HepG2 (cell line): ENCODE results near the gene POP7. TPM values are rescaled to one million over a fixed set of nuclear protein-coding genes. Genes with fewer than 3 reads are reported as not detected.

Source experiments
- ATAC-seq: fragments of 200-7000 bp; cut with Tn5 transposase; 3 replicates; pipeline ENCODE4 v1.9.1; 2020; ENCODE audit warnings: mild to moderate bottlenecking, moderate library complexity
- BruUV-seq: library from RNA; stranded (reverse); fragments of 400-500 nt; replicated peaks from 2 replicates; lab custom pipeline; 2021; lab: Mats Ljungman, UMichigan
- CTCF ChIA-PET: fragments of 300-600 bp; formaldehyde crosslinking; extraction: SDS; loops from one replicate; lab custom pipeline; 2021; ENCODE audit warnings: low total read pairs, inconsistent platforms, low intra/inter-chr PET ratio; lab: Yijun Ruan, JAX
- POLR2A ChIA-PET: fragments of 350-600 bp; sonication (Branson Sonifier 250); formaldehyde crosslinking; loops from one replicate; lab custom pipeline; 2020; ENCODE audit warnings: antibody characterized with exemption, inconsistent platforms; lab: Yijun Ruan, JAX
- DNase-seq: peaks from one replicate; pipeline ENCODE4 v3.0.0-alpha.2; 2015; ENCODE audit warnings: low spot score
- FAIRE-seq: peaks from 3 replicates; lab custom pipeline; 2011; peaks lifted over from hg19 to GRCh38; lab: Jason Lieb, UNC
- H2AFZ ChIP-seq: one replicate; pipeline ENCODE4 v1.6.1; 2011; ENCODE audit warnings: low read length, inconsistent platforms
- H3K27ac ChIP-seq: fragments of 300-600 bp; 3 replicates; pipeline ENCODE4 v1.8.0; 2011; ENCODE audit warnings: mixed run types, mild to moderate bottlenecking, mixed read lengths, low read length, inconsistent platforms; ENCODE audit not compliant: insufficient read depth; ENCODE audit errors: extremely low read length
- H3K27me3 ChIP-seq, 2 experiments: fragments of 200-600 bp in 1 of 2; 2 replicates in 1 of 2; 3 replicates in 1 of 2; pipeline versions ENCODE4 v1.6.0 to v1.8.0; 2011; ENCODE audit warnings: low read length in 2 of 2, mild to moderate bottlenecking in 2 of 2, moderate library complexity in 2 of 2, inconsistent platforms in 1 of 2; ENCODE audit not compliant: insufficient read depth in 2 of 2, control insufficient read depth in 1 of 2
- H3K36me3 ChIP-seq, 2 experiments: fragments of 200-600 bp in 1 of 2; replicated peaks in 1 of 2; 2 replicates in 1 of 2; 3 replicates in 1 of 2; pipeline versions ENCODE4 v1.5.1 to v1.8.0; 2011; ENCODE audit warnings: low read length in 2 of 2, inconsistent platforms in 1 of 2; ENCODE audit not compliant: insufficient read depth in 2 of 2, control insufficient read depth in 1 of 2
- H3K4me1 ChIP-seq: 2 replicates; pipeline ENCODE4 v1.5.1; 2012; ENCODE audit warnings: low read length, inconsistent platforms; ENCODE audit not compliant: insufficient read depth
- H3K4me2 ChIP-seq: 2 replicates; pipeline ENCODE4 v1.6.0; 2011; ENCODE audit warnings: low read depth, low read length, inconsistent platforms
- H3K4me3 ChIP-seq, 3 experiments: fragments of 200-600 bp in 1 of 3; sonication (generic), shearing (Covaris generic) in 1 of 3; replicated peaks in 1 of 3; 2 replicates each; pipeline ENCODE4 v1.5.1; 2011 to 2016; ENCODE audit warnings: low read length in 3 of 3, inconsistent platforms in 2 of 3, low read depth in 2 of 3, mild to moderate bottlenecking in 2 of 3, control low read depth in 1 of 3, mixed read lengths in 1 of 3; ENCODE audit not compliant: insufficient read depth in 1 of 3
- H3K79me2 ChIP-seq: one replicate; pipeline ENCODE4 v1.6.1; 2011; ENCODE audit warnings: low read length, inconsistent platforms; ENCODE audit not compliant: insufficient read depth
- H3K9ac ChIP-seq: 2 replicates; pipeline ENCODE4 v1.6.0; 2011; ENCODE audit warnings: mild to moderate bottlenecking, low read depth, low read length, inconsistent platforms; ENCODE audit not compliant: insufficient read depth
- H3K9me3 ChIP-seq: 2 replicates; pipeline ENCODE4 v1.5.1; 2012; ENCODE audit warnings: mild to moderate bottlenecking, low read length
- H4K20me1 ChIP-seq: 2 replicates; pipeline ENCODE4 v1.6.0; 2011; ENCODE audit warnings: inconsistent platforms, mild to moderate bottlenecking, low read length, moderate library complexity; ENCODE audit not compliant: insufficient read depth
- MYC ChIP-seq: sonication (generic); formaldehyde crosslinking; IDR thresholded peaks from 2 replicates; pipeline ENCODE4 v1.9.0; 2021; ENCODE audit warnings: missing genetic modification reagents, borderline replicate concordance
- RFXAP ChIP-seq: sonication (generic); formaldehyde crosslinking; IDR thresholded peaks from 2 replicates; pipeline ENCODE4 v1.4.0; 2020; ENCODE audit warnings: missing genetic modification reagents, borderline replicate concordance
- WGBS: methylation state at CpG from one replicate; pipeline ENCODE4 v1.1.6; 2017; ENCODE audit warnings: low lambda C conversion rate; 5-methylcytosine and 5-hydroxymethylcytosine counted together
- in situ Hi-C: cut with HindIII; loops from 2 replicates; pipeline ENCODE4 v1.10.0; 2017; ENCODE audit warnings: low pct_unique_long_range_greater_than_20kb; ENCODE audit not compliant: extremely low pct_ligation_motif_present
- intact Hi-C: fragments of 100-400 bp; cut with micrococcal nuclease; formaldehyde crosslinking; loops from one replicate; pipeline ENCODE4 v1.10.0; 2022; ENCODE audit not compliant: unreplicated experiment
- polyA plus RNA-seq, 8 experiments: library from polyadenylated mRNA; depleted of rRNA in 3 of 8; stranded (reverse) in 7 of 8; unstranded in 1 of 8; fragments of >200 nt; fragmentation: Illumina TruSeq in 4 of 8; extraction: Trizol in 4 of 8; gene quantifications; 2 replicates each; pipeline versions ENCODE4 v1.2.1 to v1.2.3, GENCODE V29; 2011 to 2016; ENCODE audit warnings: low read depth in 4 of 8, missing spikeins in 1 of 8, mixed read lengths in 1 of 8; ENCODE audit not compliant: insufficient read depth in 1 of 8
- total RNA-seq, 5 experiments: library from RNA; depleted of rRNA; stranded (reverse); fragments of >200 nt; fragmentation: Illumina TruSeq; extraction: Trizol; gene quantifications; 2 replicates each; pipeline ENCODE4 v1.2.3, GENCODE V29; 2016; ENCODE audit warnings: low read depth in 1 of 5
- TF ChIP-seq, protein P1 (sequence below): IDR thresholded peaks from 2 replicates; pipeline ENCODE4 v1.6.1; 2016; ENCODE audit warnings: low read depth, control low read depth

POP7 gene
- total and polyA plus RNA-seq, 2 of the 13 experiments (the other 11 are each of a cell fraction or from before 2014, with no cell fraction given), result 63.9 to 91.1 TPM

DNA sequence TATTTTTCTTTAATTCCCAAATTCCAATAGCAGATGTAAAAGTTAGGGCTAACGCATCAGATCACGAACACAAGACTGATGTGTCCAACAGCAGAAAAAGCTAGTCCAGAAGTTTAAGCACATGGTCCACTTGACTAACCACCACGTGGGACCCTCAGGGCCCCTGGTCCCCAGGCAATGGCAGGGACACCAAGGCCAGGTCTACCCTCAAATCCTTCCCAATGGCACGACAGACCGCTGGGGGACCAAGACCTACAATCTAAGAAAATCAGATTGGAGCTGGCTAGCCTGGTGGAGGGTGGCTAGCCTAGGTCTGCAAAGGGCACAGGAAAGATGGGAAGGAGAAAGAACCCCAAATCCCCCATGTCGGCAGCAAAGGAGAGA lies 13.4 kb upstream of the POP7 start:
- H3K4me1 ChIP-seq, result peaks cover 34% of the 10 kb centered on the region
- in situ Hi-C loops, result loop anchor here (5.0 to 10.0 kb wide), 2 partner anchors 80 to 228 kb away; partner anchors contain the start of genes MOSPD3 and SPACDR
- WGBS, result 62% methylated on average over 6 of the region's 6 CpGs
- H3K4me3 ChIP-seq, result peak overlapping the region; percentile 93 to 97 (median 96)
- POLR2A ChIA-PET, result interaction anchor here (0.6 to 4.4 kb wide), 9 partner anchors 12 to 182 kb away, joined by 3 to 17 read pairs (median 4); partner anchors contain the start of genes FBXO24, LRCH4, MOSPD3 and POP7
- CTCF ChIA-PET, result interaction anchor here (2.0 kb wide), 1 partner anchor 63 kb away, joined by 8 read pairs; no protein-coding TSS in a partner anchor
- H4K20me1 ChIP-seq, result peaks cover 40% of the 10 kb centered on the region
- FAIRE-seq (no peak), ATAC-seq (no peak)
- TF ChIP-seq, protein P1, sequence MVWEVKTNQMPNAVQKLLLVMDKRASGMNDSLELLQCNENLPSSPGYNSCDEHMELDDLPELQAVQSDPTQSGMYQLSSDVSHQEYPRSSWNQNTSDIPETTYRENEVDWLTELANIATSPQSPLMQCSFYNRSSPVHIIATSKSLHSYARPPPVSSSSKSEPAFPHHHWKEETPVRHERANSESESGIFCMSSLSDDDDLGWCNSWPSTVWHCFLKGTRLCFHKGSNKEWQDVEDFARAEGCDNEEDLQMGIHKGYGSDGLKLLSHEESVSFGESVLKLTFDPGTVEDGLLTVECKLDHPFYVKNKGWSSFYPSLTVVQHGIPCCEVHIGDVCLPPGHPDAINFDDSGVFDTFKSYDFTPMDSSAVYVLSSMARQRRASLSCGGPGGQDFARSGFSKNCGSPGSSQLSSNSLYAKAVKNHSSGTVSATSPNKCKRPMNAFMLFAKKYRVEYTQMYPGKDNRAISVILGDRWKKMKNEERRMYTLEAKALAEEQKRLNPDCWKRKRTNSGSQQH (CRISPR knock-in tag), result 0 out of 2 replicates have a peak, but pooled peaks have one; percentile 16
- TF ChIP-seq MYC (peak; percentile 61; the same call in 1 of the 2 replicates), RFXAP (CRISPR knock-in tag) (no peak)
- TF ChIP-seq, all 625 proteins: peak for 2
- intact Hi-C loops, result loop anchor here (5.0 kb wide), 1 partner anchor 80 kb away; the partner anchor contains the start of gene MOSPD3
- no TSS peak for BruUV-seq
- peaks cover 11 to 27% of the 10 kb centered on the region in 2 experiments; a peak in 4 of 5 replicates for H3K36me3 ChIP-seq
- H3K27ac ChIP-seq, result no peak overlapping the region
- H3K4me2 ChIP-seq, result peak overlapping the region; percentile 89
- no peak for DNase-seq
- peaks cover 48% of the 10 kb centered on the region for H3K79me2 ChIP-seq
- peak overlapping the region; percentile 88 for H3K9ac ChIP-seq
- no peaks in the 10 kb centered on the region for H3K27me3 ChIP-seq
- H3K9me3 ChIP-seq, result no peaks in the 10 kb centered on the region
- no peak overlapping the region for H2AFZ ChIP-seq
